Activated naive CD8-positive, alpha-beta T cell treated with anti-CD3 and anti-CD28 coated beads for 36 hours (primary cell): Measurements from ENCODE around the gene RBBP5. TPM values are rescaled to one million over a fixed set of nuclear protein-coding genes. Genes with fewer than 3 reads are reported as not detected.

Experiments used
- DNase-seq: peaks from one replicate; pipeline ENCODE4 v3.0.0; 2021
- H3K27ac Mint-ChIP-seq: one replicate; pipeline ENCODE4 v1.8.0; 2022; ENCODE audit warnings: mild to moderate bottlenecking, moderate library complexity, mixed read lengths
- H3K27me3 Mint-ChIP-seq: one replicate; pipeline ENCODE4 v1.8.0; 2022; ENCODE audit warnings: mild to moderate bottlenecking, mixed read lengths
- H3K36me3 Mint-ChIP-seq: one replicate; pipeline ENCODE4 v1.8.0; 2021; ENCODE audit warnings: mild to moderate bottlenecking, mixed read lengths
- H3K4me1 Mint-ChIP-seq: one replicate; pipeline ENCODE4 v1.8.0; 2021; ENCODE audit warnings: mixed read lengths
- H3K4me3 Mint-ChIP-seq: one replicate; pipeline ENCODE4 v1.8.0; 2022; ENCODE audit warnings: mild to moderate bottlenecking, moderate library complexity, mixed read lengths
- H3K9me3 Mint-ChIP-seq: one replicate; pipeline ENCODE4 v1.8.0; 2022; ENCODE audit warnings: mixed read lengths
- total RNA-seq, 2 experiments: library from RNA; stranded (reverse); gene quantifications; one replicate each; pipeline ENCODE4 v1.2.3, GENCODE V29; 2021

RBBP5 gene
- total RNA-seq, 2 experiments from 2014 or later, result 22.7 to 26.9 TPM

GRCh38 chr1:205144046-205144720 is 22.4 kb upstream of the RBBP5 start:
- peaks cover 8% of the 10 kb centered on the region for H3K4me1 Mint-ChIP-seq
- H3K27ac Mint-ChIP-seq, result no peak overlapping the region
- no peaks in the 10 kb centered on the region for H3K27me3 Mint-ChIP-seq
- H3K9me3 Mint-ChIP-seq, result no peaks in the 10 kb centered on the region
- H3K4me3 Mint-ChIP-seq, result no peak overlapping the region
- no peak for DNase-seq
- H3K36me3 Mint-ChIP-seq, result peaks cover 10% of the 10 kb centered on the region

DNA sequence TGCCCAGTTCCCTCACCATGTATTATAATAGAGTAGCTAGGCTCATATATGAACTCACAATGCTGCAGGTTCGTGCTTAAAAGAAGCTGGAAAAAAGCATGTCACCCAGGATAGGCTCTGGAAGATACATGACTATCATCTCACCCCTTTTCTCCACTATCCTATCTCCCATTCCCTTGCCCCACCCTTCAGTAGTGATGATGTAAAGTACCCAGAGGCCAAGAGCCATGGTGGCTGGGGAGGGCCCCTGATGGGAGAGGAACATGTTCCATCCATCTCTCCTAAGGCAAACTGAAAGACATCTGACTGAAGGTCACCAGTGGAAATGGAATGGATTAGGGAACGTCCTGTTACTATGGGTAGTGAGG is 20.3 kb upstream of the RBBP5 start:
- no peaks in the 10 kb centered on the region for H3K9me3 Mint-ChIP-seq
- H3K36me3 Mint-ChIP-seq, result peaks cover 3% of the 10 kb centered on the region
- DNase-seq, result no peak
- peaks cover 8% of the 10 kb centered on the region for H3K4me1 Mint-ChIP-seq
- H3K4me3 Mint-ChIP-seq, result no peak overlapping the region
- no peak overlapping the region for H3K27ac Mint-ChIP-seq
- H3K27me3 Mint-ChIP-seq, result no peaks in the 10 kb centered on the region

DNA sequence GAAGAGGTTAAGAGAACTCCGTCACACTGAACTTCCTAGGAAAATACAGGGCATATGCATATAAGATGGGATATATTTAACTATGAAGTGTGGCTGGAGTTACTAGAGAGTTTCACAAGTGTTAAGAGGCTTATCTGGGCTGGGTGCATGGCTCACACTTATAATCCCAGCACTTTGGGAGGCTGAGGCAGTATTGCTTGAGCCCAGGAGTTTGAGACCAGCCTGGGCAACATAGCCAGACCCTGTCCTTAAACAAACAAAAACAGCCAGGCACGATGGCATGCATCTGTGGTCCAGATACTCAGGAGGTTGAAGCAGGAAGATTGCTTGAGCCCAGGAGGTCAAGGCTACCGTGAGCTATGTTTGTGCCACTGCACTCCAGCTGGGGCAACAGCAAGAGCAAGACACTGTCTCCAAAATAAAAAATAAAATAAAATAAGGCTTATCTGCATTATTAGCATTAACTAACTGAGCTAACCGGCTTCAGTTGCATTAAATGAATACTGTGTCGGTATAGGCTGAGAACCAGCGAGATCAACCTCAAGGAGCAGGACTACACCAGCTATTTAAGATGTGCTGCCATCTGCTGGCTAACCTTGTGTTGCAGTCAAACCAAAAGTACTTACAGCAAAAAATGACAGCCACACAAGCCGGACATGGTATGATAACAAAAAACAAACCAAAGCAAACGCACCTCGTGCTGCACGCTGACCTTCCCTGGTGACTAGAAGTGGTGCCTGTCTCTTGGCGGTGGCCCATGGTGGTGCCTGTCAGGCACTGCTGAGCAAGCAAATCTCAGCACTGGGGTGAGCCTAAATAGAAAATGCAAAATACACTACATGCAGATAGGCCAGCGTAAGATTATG is 19.7 kb upstream of the RBBP5 start:
- Mint-ChIP-seq H3K27me3 (no peaks in the 10 kb centered on the region), H3K36me3 (no peaks in the 10 kb centered on the region), H3K4me3 (no peak overlapping the region), H3K9me3 (no peaks in the 10 kb centered on the region), H3K4me1 (peaks cover 8% of the 10 kb centered on the region), H3K27ac (no peak overlapping the region)
- DNase-seq, result peak; percentile 62

GRCh38 chr1:205140113-205140512 is 18.3 kb upstream of the RBBP5 start:
- peaks cover 8% of the 10 kb centered on the region for H3K4me1 Mint-ChIP-seq
- no peaks in the 10 kb centered on the region for H3K27me3 Mint-ChIP-seq
- no peak overlapping the region for H3K27ac Mint-ChIP-seq
- H3K36me3 Mint-ChIP-seq, result no peaks in the 10 kb centered on the region
- H3K9me3 Mint-ChIP-seq, result no peaks in the 10 kb centered on the region
- H3K4me3 Mint-ChIP-seq, result no peak overlapping the region
- DNase-seq, result no peak

- H3K27me3 Mint-ChIP-seq, result no peaks in the 10 kb centered on the region
- H3K9me3 Mint-ChIP-seq, result no peaks in the 10 kb centered on the region
- no peak for DNase-seq
- no peak overlapping the region for H3K4me3 Mint-ChIP-seq
- H3K36me3 Mint-ChIP-seq, result no peaks in the 10 kb centered on the region
- no peak overlapping the region for H3K27ac Mint-ChIP-seq
- H3K4me1 Mint-ChIP-seq, result peaks cover 5% of the 10 kb centered on the region
Observed at GRCh38 chr1:205137901-205138300, 16.1 kb upstream of the RBBP5 start.

GRCh38 chr1:205133287-205133686 is 11.5 kb upstream of the RBBP5 start:
- Mint-ChIP-seq H3K36me3 (no peaks in the 10 kb centered on the region), H3K9me3 (no peaks in the 10 kb centered on the region), H3K4me1 (no peaks in the 10 kb centered on the region), H3K4me3 (no peak overlapping the region), H3K27me3 (no peaks in the 10 kb centered on the region), H3K27ac (no peak overlapping the region)
- DNase-seq, result no peak

DNA sequence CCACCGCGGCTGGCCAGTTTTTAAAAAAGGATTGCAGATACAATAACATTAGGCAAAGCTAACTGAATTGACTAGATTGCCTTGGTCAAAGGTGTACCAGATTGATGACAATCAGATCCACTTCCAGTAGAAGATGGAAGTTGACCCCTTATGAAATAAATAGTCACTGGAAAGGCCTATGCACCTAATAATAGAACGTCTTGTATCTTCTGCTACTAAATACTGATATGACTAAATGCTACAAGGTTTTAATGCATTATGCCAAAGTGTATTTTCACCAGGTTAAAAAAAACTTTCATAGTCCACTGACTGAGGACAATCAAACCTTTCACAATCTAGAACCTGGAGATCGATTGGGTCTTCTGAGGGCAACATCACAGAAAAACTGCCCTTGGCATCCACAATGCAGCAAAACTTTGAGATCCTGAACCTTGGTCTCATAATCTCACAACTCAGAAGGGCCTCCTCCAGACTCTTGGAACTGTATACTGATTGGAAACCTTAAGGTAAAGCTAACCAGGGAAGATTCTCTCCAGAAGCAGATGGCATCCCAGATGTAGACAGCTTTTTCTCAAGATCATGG is 7.8 kb upstream of the RBBP5 start:
- no peaks in the 10 kb centered on the region for H3K36me3 Mint-ChIP-seq
- no peak for DNase-seq
- H3K4me1 Mint-ChIP-seq, result no peaks in the 10 kb centered on the region
- no peaks in the 10 kb centered on the region for H3K27me3 Mint-ChIP-seq
- H3K27ac Mint-ChIP-seq, result no peak overlapping the region
- no peak overlapping the region for H3K4me3 Mint-ChIP-seq
- H3K9me3 Mint-ChIP-seq, result no peaks in the 10 kb centered on the region

DNA sequence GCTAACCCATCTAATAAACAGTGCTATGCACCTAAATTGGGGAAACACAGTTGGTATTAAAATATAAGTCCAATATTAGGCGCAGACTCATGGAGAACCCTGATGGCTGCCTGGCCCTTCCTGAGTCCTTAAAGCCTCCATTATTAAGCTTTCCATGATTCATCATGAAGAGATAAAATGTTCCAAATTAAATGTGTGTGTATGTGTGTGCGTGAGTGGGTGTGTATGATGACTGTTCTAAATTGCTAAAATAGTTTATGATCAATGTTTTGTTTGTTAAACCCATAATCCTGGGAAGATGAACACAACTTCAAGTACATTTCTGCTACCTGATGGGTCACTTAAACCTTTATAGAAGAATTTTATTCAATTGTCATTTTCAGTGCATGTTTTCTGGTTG is 6.3 kb upstream of the RBBP5 start:
- Mint-ChIP-seq H3K4me3 (no peak overlapping the region), H3K36me3 (no peaks in the 10 kb centered on the region)

DNA sequence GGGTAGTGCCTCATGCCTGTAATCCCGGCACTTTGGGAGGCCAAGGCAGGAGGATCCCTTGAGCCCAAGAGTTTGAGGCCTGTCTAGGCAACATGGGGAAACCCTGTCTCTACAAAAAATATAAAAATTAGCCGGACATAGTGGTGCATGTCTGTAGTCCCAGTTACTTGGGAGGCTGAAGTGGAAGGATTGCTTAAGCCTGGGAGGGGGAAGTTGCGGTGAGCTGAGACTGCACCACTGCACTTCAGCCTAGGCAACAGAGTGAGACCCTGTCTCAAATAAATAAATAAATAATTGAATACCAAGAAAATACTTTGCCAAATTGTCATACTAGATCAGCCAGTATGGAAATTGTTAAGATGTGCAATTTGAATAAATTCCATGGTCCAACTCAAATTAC is 5.9 kb upstream of the RBBP5 start:
- Mint-ChIP-seq H3K27ac (no peak overlapping the region), H3K9me3 (no peaks in the 10 kb centered on the region), H3K27me3 (no peaks in the 10 kb centered on the region), H3K4me1 (peaks cover 5% of the 10 kb centered on the region), H3K4me3 (no peak overlapping the region), H3K36me3 (no peaks in the 10 kb centered on the region)
- DNase-seq, result no peak

More for the DNA sequence above, 6.3 kb upstream of the RBBP5 start:
- Mint-ChIP-seq H3K27me3 (no peaks in the 10 kb centered on the region), H3K4me1 (peaks cover 2% of the 10 kb centered on the region), H3K27ac (no peak overlapping the region), H3K9me3 (no peaks in the 10 kb centered on the region)
- DNase-seq, result no peak

DNA sequence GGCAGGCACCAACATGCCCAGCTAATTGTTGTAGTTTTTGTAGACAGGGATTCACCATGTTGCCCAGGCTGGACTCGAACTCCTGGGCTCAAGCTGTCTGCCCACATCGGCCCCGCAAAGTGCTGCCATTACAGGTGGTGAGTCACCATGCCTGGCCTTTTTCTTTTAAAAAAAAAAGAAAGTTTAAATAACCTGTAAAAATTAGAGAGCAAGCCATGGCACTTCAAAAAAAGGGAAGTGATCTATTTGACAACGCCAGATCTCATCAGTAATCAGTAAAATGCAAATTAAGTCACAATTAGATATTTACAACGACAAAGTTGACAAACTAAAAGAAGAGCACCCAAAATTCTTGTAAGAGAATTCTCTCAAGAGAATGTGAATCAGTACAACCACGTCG is 2.9 kb upstream of the RBBP5 start:
- Mint-ChIP-seq H3K27me3 (no peaks in the 10 kb centered on the region), H3K36me3 (no peaks in the 10 kb centered on the region), H3K27ac (no peak overlapping the region), H3K4me1 (peaks cover 21% of the 10 kb centered on the region), H3K9me3 (no peaks in the 10 kb centered on the region), H3K4me3 (no peak overlapping the region)
- DNase-seq, result no peak

DNA sequence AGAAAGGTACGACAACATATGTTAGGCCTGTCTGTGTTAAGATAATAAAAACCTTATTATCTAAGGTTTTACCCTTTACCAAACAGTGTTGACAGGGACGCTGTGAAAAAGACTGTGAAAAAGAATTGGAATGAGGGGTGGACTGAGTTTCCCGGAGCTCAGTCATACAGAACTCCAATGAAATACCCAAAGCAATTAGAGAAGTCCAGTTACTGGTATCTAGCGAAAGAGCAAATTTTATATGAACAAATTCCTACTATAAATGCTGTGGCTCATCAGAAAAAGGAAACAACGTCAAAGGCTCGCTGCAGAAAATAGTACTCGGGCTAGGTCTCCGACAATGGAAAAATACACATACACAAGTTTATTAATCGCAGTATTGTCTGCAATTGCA is 708 bp upstream of the RBBP5 start:
- Mint-ChIP-seq H3K27me3 (no peaks in the 10 kb centered on the region), H3K4me1 (peaks cover 29% of the 10 kb centered on the region), H3K27ac (peak overlapping the region; percentile 99), H3K4me3 (peak overlapping the region; percentile 96), H3K36me3 (peaks cover 2% of the 10 kb centered on the region), H3K9me3 (no peaks in the 10 kb centered on the region)
- DNase-seq, result no peak

DNA sequence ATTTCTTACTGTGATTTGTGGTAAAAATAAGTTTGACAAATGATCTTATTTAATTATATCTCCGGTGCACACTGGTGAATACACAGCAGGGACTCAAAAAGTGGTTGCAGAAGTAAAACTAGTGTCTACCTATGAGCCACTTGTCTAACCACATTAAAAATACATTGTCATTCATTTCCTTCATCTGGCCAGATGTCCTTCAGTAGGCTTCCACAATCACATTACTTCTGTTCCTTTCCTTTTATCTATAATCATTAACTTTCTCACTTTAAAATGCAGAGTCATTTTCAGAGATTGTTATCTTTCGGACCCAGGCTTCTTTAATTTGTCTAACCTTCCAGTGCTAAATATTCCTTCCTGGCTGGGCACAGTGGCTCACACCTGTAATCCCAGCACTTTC is 3.0 kb downstream of the RBBP5 start:
- H3K4me3 Mint-ChIP-seq, result no peak overlapping the region
- H3K9me3 Mint-ChIP-seq, result no peaks in the 10 kb centered on the region
- no peak overlapping the region for H3K27ac Mint-ChIP-seq
- no peaks in the 10 kb centered on the region for H3K27me3 Mint-ChIP-seq
- H3K36me3 Mint-ChIP-seq, result peaks cover 2% of the 10 kb centered on the region
- H3K4me1 Mint-ChIP-seq, result peaks cover 36% of the 10 kb centered on the region
- no peak for DNase-seq

- Mint-ChIP-seq H3K4me3 (no peak overlapping the region), H3K36me3 (peaks cover 16% of the 10 kb centered on the region), H3K9me3 (no peaks in the 10 kb centered on the region), H3K27ac (no peak overlapping the region), H3K27me3 (no peaks in the 10 kb centered on the region), H3K4me1 (peaks cover 8% of the 10 kb centered on the region)
- no peak for DNase-seq
Observed at GRCh38 chr1:205111354-205111753, 10.4 kb downstream of the RBBP5 start.

DNA sequence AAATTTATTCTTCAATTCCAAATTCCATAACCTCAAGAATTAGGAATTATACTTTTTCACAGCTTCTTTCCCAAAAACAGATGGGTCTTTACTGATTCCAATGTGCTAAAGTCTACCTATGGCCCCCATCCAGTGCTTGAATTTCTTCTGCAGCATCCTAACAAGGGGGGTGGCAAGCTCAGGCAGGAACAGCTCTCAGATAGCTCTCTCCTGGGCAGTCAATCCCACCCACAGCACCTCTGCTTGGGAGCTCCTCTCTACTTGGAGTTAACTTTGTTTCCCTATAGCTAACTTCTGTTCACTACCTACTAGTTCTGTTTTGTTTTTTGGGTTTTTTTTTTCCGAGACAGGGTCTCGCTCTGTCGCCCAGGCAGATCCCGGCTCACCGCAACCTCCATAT is 12.1 kb downstream of the RBBP5 start:
- H3K9me3 Mint-ChIP-seq, result no peaks in the 10 kb centered on the region
- H3K36me3 Mint-ChIP-seq, result peaks cover 24% of the 10 kb centered on the region
- H3K4me3 Mint-ChIP-seq, result no peak overlapping the region
- H3K4me1 Mint-ChIP-seq, result peaks cover 11% of the 10 kb centered on the region
- no peak overlapping the region for H3K27ac Mint-ChIP-seq
- DNase-seq, result no peak
- H3K27me3 Mint-ChIP-seq, result no peaks in the 10 kb centered on the region

- Mint-ChIP-seq H3K4me1 (peaks cover 11% of the 10 kb centered on the region), H3K36me3 (peaks cover 25% of the 10 kb centered on the region), H3K9me3 (no peaks in the 10 kb centered on the region), H3K4me3 (no peak overlapping the region), H3K27me3 (no peaks in the 10 kb centered on the region), H3K27ac (no peak overlapping the region)
- no peak for DNase-seq
Observed at GRCh38 chr1:205109269-205109668, 12.5 kb downstream of the RBBP5 start.
